OCI-LY7 (cell line): Measurements from ENCODE around the gene C16orf92. TPM values are rescaled to one million over a fixed set of nuclear protein-coding genes. Genes with fewer than 3 reads are reported as not detected.

Source experiments
- BruUV-seq: library from RNA; stranded (reverse); fragments of 400-500 nt; replicated peaks from 2 replicates; lab custom pipeline; 2021; lab: Mats Ljungman, UMichigan
- CTCF ChIA-PET: fragments of 300-600 bp; sonication (Branson Sonifier 250); formaldehyde crosslinking; loops from one replicate; lab custom pipeline; 2022; ENCODE audit warnings: antibody characterized with exemption; ENCODE audit not compliant: unreplicated experiment; lab: Charles Lee
- POLR2A ChIA-PET: fragments of 300-600 bp; sonication (Branson Sonifier 250); formaldehyde crosslinking; loops from one replicate; lab custom pipeline; 2022; ENCODE audit warnings: antibody characterized with exemption; lab: Charles Lee
- DNase-seq: peaks from one replicate; pipeline ENCODE4 v3.0.0-alpha.2; 2015; ENCODE audit warnings: low spot score
- H2AFZ ChIP-seq: fragments of 200-600 bp; sonication (generic), shearing (Covaris generic); 2 replicates; pipeline ENCODE4 v1.6.1; 2014; ENCODE audit warnings: mild to moderate bottlenecking, antibody characterized with exemption, low read length, moderate library complexity
- H3K27ac ChIP-seq: fragments of 200-600 bp; sonication (generic); 2 replicates; pipeline ENCODE4 v1.5.1; 2014; ENCODE audit warnings: mixed run types, low read depth, mild to moderate bottlenecking, moderate library complexity, low read length, inconsistent platforms; ENCODE audit not compliant: poor library complexity, severe bottlenecking
- H3K36me3 ChIP-seq: fragments of 200-600 bp; sonication (generic); 2 replicates; pipeline ENCODE4 v1.6.1; 2014; ENCODE audit warnings: mild to moderate bottlenecking, antibody characterized with exemption, low read length, moderate library complexity, mixed read lengths; ENCODE audit not compliant: insufficient read depth
- H3K4me1 ChIP-seq: fragments of 200-600 bp; sonication (generic); 2 replicates; pipeline ENCODE4 v1.5.1; 2014; ENCODE audit warnings: mild to moderate bottlenecking, low read length; ENCODE audit not compliant: insufficient read depth, poor library complexity, severe bottlenecking
- H3K4me2 ChIP-seq: fragments of 200-600 bp; sonication (generic); 2 replicates; pipeline ENCODE4 v1.6.1; 2014; ENCODE audit warnings: mild to moderate bottlenecking, low read length
- H3K4me3 ChIP-seq: fragments of 200-600 bp; sonication (generic); 2 replicates; pipeline ENCODE4 v1.5.1; 2014; ENCODE audit warnings: mild to moderate bottlenecking, low read depth, low read length; ENCODE audit not compliant: poor library complexity, severe bottlenecking
- H3K79me2 ChIP-seq: fragments of 200-600 bp; sonication (generic); 2 replicates; pipeline ENCODE4 v1.6.1; 2016; ENCODE audit warnings: low read depth, mild to moderate bottlenecking, low read length, moderate library complexity, mixed read lengths; ENCODE audit not compliant: insufficient read depth
- H3K9me2 ChIP-seq: fragments of 200-600 bp; sonication (generic); 2 replicates; pipeline ENCODE4 v1.6.1; 2016; ENCODE audit warnings: mild to moderate bottlenecking, low read length, mixed read lengths; ENCODE audit not compliant: insufficient read depth
- H3K9me3 ChIP-seq: fragments of 200-600 bp; sonication (generic); 2 replicates; pipeline ENCODE4 v1.6.1; 2014; ENCODE audit warnings: mild to moderate bottlenecking, mixed run types, low read length, mixed read lengths
- H4K20me1 ChIP-seq: fragments of 200-600 bp; sonication (generic); 2 replicates; pipeline ENCODE4 v1.6.1; 2014; ENCODE audit warnings: mild to moderate bottlenecking, antibody characterized with exemption, low read length, moderate library complexity, mixed read lengths; ENCODE audit not compliant: insufficient read depth
- EZH2phosphoT487 ChIP-seq: fragments of 200-600 bp; sonication (generic); IDR thresholded peaks from 2 replicates; pipeline ENCODE4 v1.6.1; 2018; ENCODE audit warnings: low read depth, borderline replicate concordance, mild to moderate bottlenecking, mixed run types, antibody characterized with exemption, low read length, moderate library complexity, mixed read lengths
- intact Hi-C: fragments of 100-400 bp; cut with micrococcal nuclease; formaldehyde crosslinking; loops from one replicate; pipeline ENCODE4 v1.10.0; 2022; ENCODE audit not compliant: unreplicated experiment
- total RNA-seq, 2 experiments: library from RNA; depleted of rRNA in 1 of 2; stranded (reverse); fragments of >200 nt in 1 of 2; shearing (Covaris generic) in 1 of 2; gene quantifications; 2 replicates each; pipeline ENCODE4 v1.2.3, GENCODE V29; 2014 to 2022
- TF ChIP-seq, protein P1 (sequence below): fragments of 200-600 bp; sonication (generic); conservative IDR thresholded peaks from 2 replicates; pipeline ENCODE4 v1.5.1; 2014; ENCODE audit warnings: mild to moderate bottlenecking, antibody characterized with exemption, low read length, moderate library complexity, mixed read lengths

The C16orf92 gene
- total RNA-seq, 2 experiments from 2014 or later, result not detected

DNA sequence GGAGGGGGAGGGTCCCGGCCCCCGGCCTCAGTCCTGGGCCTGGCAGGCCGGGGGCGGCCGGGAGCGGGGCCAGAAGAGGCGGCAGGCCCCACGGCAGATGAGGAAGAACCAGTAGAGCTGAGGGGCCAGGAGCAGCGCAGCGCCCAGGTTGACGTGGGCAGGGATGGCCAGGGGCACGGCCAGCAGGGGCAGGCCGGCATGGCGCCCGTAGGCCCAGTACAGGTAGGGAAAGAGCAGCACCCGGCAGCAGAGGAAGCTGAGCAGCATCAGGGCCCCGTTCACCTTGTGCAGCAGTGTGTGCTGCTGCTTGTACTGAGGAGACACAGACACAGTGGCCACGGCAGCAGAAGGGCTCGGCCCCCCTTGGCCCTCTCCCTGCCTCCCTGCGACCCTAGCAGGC lies 2.2 kb downstream of the C16orf92 start:
- Histone ChIP-seq H2AFZ (no peak overlapping the region), H3K9me3 (no peaks in the 10 kb centered on the region), H4K20me1 (no peaks in the 10 kb centered on the region), H3K4me1 (no peaks in the 10 kb centered on the region), H3K4me2 (no peak overlapping the region), H3K79me2 (no peaks in the 10 kb centered on the region), H3K36me3 (no peaks in the 10 kb centered on the region), H3K4me3 (no peak overlapping the region), H3K9me2 (no peaks in the 10 kb centered on the region), H3K27ac (no peak overlapping the region)
- DNase-seq, result no peak
- BruUV-seq, result no TSS peak
- no peak for TF ChIP-seq EZH2phosphoT487
- TF ChIP-seq, protein P1, sequence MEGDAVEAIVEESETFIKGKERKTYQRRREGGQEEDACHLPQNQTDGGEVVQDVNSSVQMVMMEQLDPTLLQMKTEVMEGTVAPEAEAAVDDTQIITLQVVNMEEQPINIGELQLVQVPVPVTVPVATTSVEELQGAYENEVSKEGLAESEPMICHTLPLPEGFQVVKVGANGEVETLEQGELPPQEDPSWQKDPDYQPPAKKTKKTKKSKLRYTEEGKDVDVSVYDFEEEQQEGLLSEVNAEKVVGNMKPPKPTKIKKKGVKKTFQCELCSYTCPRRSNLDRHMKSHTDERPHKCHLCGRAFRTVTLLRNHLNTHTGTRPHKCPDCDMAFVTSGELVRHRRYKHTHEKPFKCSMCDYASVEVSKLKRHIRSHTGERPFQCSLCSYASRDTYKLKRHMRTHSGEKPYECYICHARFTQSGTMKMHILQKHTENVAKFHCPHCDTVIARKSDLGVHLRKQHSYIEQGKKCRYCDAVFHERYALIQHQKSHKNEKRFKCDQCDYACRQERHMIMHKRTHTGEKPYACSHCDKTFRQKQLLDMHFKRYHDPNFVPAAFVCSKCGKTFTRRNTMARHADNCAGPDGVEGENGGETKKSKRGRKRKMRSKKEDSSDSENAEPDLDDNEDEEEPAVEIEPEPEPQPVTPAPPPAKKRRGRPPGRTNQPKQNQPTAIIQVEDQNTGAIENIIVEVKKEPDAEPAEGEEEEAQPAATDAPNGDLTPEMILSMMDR, result no peak
- CTCF ChIA-PET, result no interaction called here
- POLR2A ChIA-PET, result interaction anchor here (0.6 kb wide), 1 partner anchor 343 kb away, joined by 4 read pairs; no protein-coding TSS in a partner anchor
- intact Hi-C loops, result no loop called here

- Histone ChIP-seq H3K9me2 (no peaks in the 10 kb centered on the region), H3K4me1 (no peaks in the 10 kb centered on the region), H3K4me3 (no peak overlapping the region), H3K9me3 (no peaks in the 10 kb centered on the region), H3K79me2 (no peaks in the 10 kb centered on the region), H3K4me2 (no peak overlapping the region), H2AFZ (no peak overlapping the region), H3K27ac (no peak overlapping the region), H3K36me3 (no peaks in the 10 kb centered on the region), H4K20me1 (no peaks in the 10 kb centered on the region)
- no peak for TF ChIP-seq EZH2phosphoT487
- TF ChIP-seq, protein P1, result no peak
- intact Hi-C loops, result no loop called here
- ChIA-PET CTCF (no interaction called here), POLR2A (interaction anchor here (0.6 to 0.7 kb wide), 2 partner anchors 13 to 344 kb away, joined by 3 to 4 read pairs; no protein-coding TSS in a partner anchor)
- no peak for DNase-seq
- BruUV-seq, result no TSS peak
Measured at GRCh38 chr16:30025574-30025973, 2.6 kb downstream of the C16orf92 start.

DNA sequence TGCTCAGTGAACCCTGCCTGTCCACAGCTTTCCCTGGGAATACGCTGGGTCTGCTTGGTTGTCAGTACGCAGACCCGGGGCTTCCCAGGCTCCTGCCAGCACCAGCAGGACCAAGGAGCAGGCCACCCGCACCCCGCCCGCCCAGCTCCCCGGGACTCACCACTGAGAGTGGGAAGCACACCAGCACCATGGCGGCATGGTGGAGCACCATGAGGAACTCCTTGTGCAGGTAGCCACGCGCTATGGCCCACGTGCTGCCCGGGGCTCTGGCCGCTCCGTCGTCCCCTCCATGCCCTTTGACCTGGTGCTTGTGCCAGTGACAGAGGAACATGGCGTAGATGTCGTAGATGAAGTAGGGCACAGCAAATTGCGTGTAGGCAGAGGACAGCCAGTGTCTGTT lies 3.5 kb downstream of the C16orf92 start:
- ChIA-PET POLR2A (no interaction called here), CTCF (no interaction called here)
- H3K79me2 ChIP-seq, result no peaks in the 10 kb centered on the region
- no peak overlapping the region for H3K4me3 ChIP-seq
- H2AFZ ChIP-seq, result no peak overlapping the region
- H3K9me3 ChIP-seq, result no peaks in the 10 kb centered on the region
- H3K27ac ChIP-seq, result no peak overlapping the region
- TF ChIP-seq EZH2phosphoT487, result no peak
- TF ChIP-seq, protein P1, result no peak
- no peak overlapping the region for H3K4me2 ChIP-seq
- H3K4me1 ChIP-seq, result no peaks in the 10 kb centered on the region
- H3K9me2 ChIP-seq, result no peaks in the 10 kb centered on the region
- no peaks in the 10 kb centered on the region for H3K36me3 ChIP-seq
- intact Hi-C loops, result no loop called here
- no peaks in the 10 kb centered on the region for H4K20me1 ChIP-seq
- no peak for DNase-seq
- BruUV-seq, result no TSS peak
